Natural killer cell (primary cell): ENCODE data around the gene PRRT1B. TPM values are rescaled to one million over a fixed set of nuclear protein-coding genes. Genes with fewer than 3 reads are reported as not detected.

Source experiments
- ATAC-seq, 3 donors: fragments of 150-1000 bp in 2 of 3; fragments of 200-7000 bp in 1 of 3; cut with Tn5 transposase; 1 replicate in 1 of 3; 2 replicates in 2 of 3; pipeline ENCODE4 v1.10.0; 2021; ENCODE audit warnings: mild to moderate bottlenecking in 2 of 3, moderate library complexity in 2 of 3
- DNase-seq, 2 donors: peaks; one replicate each; pipeline versions ENCODE4 v3.0.0 to v3.0.0-alpha.2; 2013 to 2021; ENCODE audit warnings: mixed read lengths in 1 of 2
- H3K27ac ChIP-seq: one replicate; pipeline ENCODE4 v1.5.1; 2013; ENCODE audit warnings: mild to moderate bottlenecking, low read length
- H3K27me3 ChIP-seq: one replicate; pipeline ENCODE4 v1.6.1; 2013; ENCODE audit warnings: low read length; ENCODE audit not compliant: control insufficient read depth, insufficient read depth
- H3K36me3 ChIP-seq: one replicate; pipeline ENCODE4 v1.6.1; 2013; ENCODE audit warnings: low read length; ENCODE audit not compliant: control insufficient read depth, insufficient read depth
- H3K4me1 ChIP-seq: one replicate; pipeline ENCODE4 v1.6.1; 2013; ENCODE audit warnings: low read length; ENCODE audit not compliant: control insufficient read depth, insufficient read depth
- H3K4me3 ChIP-seq: one replicate; pipeline ENCODE4 v1.5.1; 2013; ENCODE audit warnings: low read length
- H3K9me3 ChIP-seq: one replicate; pipeline ENCODE4 v1.6.1; 2013; ENCODE audit warnings: low read length; ENCODE audit not compliant: control insufficient read depth, insufficient read depth
- H3K27ac Mint-ChIP-seq, 2 donors: one replicate each; pipeline ENCODE4 v1.8.0; 2022; ENCODE audit warnings: mild to moderate bottlenecking in 2 of 2, mixed read lengths in 2 of 2, moderate library complexity in 1 of 2
- H3K27me3 Mint-ChIP-seq, 2 donors: one replicate each; pipeline ENCODE4 v1.8.0; 2022; ENCODE audit warnings: low read depth in 2 of 2, mixed read lengths in 2 of 2
- H3K36me3 Mint-ChIP-seq: one replicate; pipeline ENCODE4 v1.8.0; 2022; ENCODE audit warnings: mixed read lengths
- H3K4me1 Mint-ChIP-seq, 2 donors: one replicate each; pipeline ENCODE4 v1.8.0; 2022; ENCODE audit warnings: mixed read lengths in 2 of 2
- H3K4me3 Mint-ChIP-seq: one replicate; pipeline ENCODE4 v1.8.0; 2022; ENCODE audit warnings: mild to moderate bottlenecking, moderate library complexity, mixed read lengths
- H3K9me3 Mint-ChIP-seq, 2 donors: one replicate each; pipeline ENCODE4 v1.8.0; 2022; ENCODE audit warnings: mixed read lengths in 2 of 2
- WGBS: methylation state at CpG from one replicate; pipeline ENCODE4 v1.1.7; 2013; ENCODE audit warnings: missing lambda C conversion rate; ENCODE audit not compliant: insufficient coverage; 5-methylcytosine and 5-hydroxymethylcytosine counted together
- intact Hi-C: fragments of 100-400 bp; cut with micrococcal nuclease; formaldehyde crosslinking; loops from one replicate; pipeline ENCODE4 v1.14.2; 2022
- total RNA-seq, 4 donors: library from RNA; stranded (reverse); fragments of 120-200 nt in 1 of 4; gene quantifications; one replicate each; pipeline versions ENCODE4 v1.2.3 to v1.2.4, GENCODE V29; 2013 to 2022
- TF ChIP-seq, protein P1 (sequence below): fragments of 200-600 bp; IDR thresholded peaks from one replicate; pipeline ENCODE4 v1.8.0; 2022; ENCODE audit warnings: antibody characterized with exemption

PRRT1B gene
- total RNA-seq, 3 donors from 2014 or later (not counting 1 experiment from before 2014, with no cell fraction given), result not detected

DNA sequence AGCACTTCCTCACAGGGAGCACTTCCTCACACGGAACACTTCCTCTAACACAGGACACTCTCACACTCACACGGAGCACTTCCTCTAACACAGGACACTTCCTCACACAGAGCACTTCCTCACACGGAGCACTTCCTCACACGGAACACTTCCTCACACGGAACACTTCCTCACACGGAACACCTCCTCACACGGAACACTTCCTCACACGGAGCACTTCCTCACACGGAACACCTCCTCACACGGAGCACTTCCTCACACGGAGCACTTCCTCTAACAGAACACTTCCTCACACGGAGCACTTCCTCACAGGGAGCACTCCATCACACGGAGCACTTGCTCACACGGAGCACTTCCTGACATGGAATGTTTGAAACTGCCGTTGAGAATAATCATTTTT is 29.2 kb upstream of the PRRT1B start:
- no peaks in the 10 kb centered on the region for H3K36me3 Mint-ChIP-seq
- H3K27ac ChIP-seq, result peak overlapping the region; percentile 23

DNA sequence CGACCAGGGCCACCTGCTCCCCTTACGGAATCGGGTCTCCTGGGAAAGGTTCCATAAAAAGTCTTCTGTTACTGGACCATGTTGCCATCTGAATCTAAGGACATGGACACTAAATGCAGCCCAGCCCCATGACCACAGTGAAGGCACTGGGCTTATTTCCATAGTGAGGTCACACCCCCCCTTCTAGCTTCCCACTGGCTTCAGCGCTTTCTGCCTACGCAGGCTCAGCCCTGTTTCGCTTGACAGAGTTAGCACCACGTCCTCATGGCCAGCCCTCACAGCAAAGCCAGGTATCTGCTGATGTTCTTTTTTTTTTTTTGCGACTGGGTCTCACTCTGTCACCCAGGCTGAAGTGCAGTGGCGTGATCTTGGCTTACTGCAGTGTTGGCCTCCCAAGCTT is 28.4 kb upstream of the PRRT1B start:
- H3K27me3 Mint-ChIP-seq, result no peaks in the 10 kb centered on the region
- no peak overlapping the region for H3K27ac Mint-ChIP-seq
- DNase-seq (no peak), ATAC-seq (no peak)
- intact Hi-C loops, result no loop called here
- Histone ChIP-seq H3K36me3 (peaks cover 53% of the 10 kb centered on the region), H3K4me3 (no peak overlapping the region), H3K27ac (no peak overlapping the region), H3K9me3 (peaks cover 4% of the 10 kb centered on the region), H3K27me3 (no peaks in the 10 kb centered on the region), H3K4me1 (peaks cover 21% of the 10 kb centered on the region)
- no peaks in the 10 kb centered on the region for H3K36me3 Mint-ChIP-seq
- WGBS, result 94% methylated on average over 9 of the region's 9 CpGs
- no peaks in the 10 kb centered on the region for H3K9me3 Mint-ChIP-seq
- H3K4me1 Mint-ChIP-seq, result peaks cover 0 to 16% of the 10 kb centered on the region in 2 donors
- H3K4me3 Mint-ChIP-seq, result no peak overlapping the region
- TF ChIP-seq, protein P1, sequence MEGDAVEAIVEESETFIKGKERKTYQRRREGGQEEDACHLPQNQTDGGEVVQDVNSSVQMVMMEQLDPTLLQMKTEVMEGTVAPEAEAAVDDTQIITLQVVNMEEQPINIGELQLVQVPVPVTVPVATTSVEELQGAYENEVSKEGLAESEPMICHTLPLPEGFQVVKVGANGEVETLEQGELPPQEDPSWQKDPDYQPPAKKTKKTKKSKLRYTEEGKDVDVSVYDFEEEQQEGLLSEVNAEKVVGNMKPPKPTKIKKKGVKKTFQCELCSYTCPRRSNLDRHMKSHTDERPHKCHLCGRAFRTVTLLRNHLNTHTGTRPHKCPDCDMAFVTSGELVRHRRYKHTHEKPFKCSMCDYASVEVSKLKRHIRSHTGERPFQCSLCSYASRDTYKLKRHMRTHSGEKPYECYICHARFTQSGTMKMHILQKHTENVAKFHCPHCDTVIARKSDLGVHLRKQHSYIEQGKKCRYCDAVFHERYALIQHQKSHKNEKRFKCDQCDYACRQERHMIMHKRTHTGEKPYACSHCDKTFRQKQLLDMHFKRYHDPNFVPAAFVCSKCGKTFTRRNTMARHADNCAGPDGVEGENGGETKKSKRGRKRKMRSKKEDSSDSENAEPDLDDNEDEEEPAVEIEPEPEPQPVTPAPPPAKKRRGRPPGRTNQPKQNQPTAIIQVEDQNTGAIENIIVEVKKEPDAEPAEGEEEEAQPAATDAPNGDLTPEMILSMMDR, result no peak

More for the DNA sequence above, 29.2 kb upstream of the PRRT1B start:
- Histone ChIP-seq H3K27me3 (no peaks in the 10 kb centered on the region), H3K4me1 (peaks cover 22% of the 10 kb centered on the region), H3K9me3 (peaks cover 4% of the 10 kb centered on the region), H3K36me3 (peaks cover 52% of the 10 kb centered on the region), H3K4me3 (no peak overlapping the region)
- intact Hi-C loops, result no loop called here
- DNase-seq, result no peak
- no peak overlapping the region for H3K4me3 Mint-ChIP-seq
- ATAC-seq, result no peak
- no peak overlapping the region for H3K27ac Mint-ChIP-seq
- H3K27me3 Mint-ChIP-seq, result no peaks in the 10 kb centered on the region
- TF ChIP-seq, protein P1, result no peak
- WGBS, result 79% methylated on average over 14 of the region's 15 CpGs
- no peaks in the 10 kb centered on the region for H3K9me3 Mint-ChIP-seq
- H3K4me1 Mint-ChIP-seq, result peaks cover 0 to 16% of the 10 kb centered on the region in 2 donors

DNA sequence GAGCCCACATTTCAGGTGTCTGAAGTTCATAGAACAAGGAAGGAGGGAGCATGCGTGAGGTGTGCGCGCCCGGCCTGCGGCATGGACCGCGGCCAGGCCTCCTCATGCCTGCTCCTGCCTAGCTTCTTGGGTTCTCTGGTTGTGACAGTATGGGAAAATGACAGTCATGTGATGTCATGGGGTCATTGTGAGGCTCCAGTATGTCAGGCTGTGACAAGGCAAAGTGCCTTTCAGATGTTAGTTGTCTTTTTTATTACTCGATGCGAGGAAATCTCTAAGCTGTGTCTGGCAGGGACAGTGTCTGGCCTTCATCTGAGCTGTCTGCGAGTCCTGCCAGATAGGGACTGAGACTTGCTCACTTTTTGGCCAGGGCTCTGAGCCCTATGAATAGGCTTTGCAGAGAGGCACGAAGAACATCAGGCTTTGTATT is 27.5 kb upstream of the PRRT1B start:
- no peak for ATAC-seq
- peaks cover 0 to 11% of the 10 kb centered on the region in 2 donors for H3K4me1 Mint-ChIP-seq
- DNase-seq, result no peak
- H3K4me3 ChIP-seq, result no peak overlapping the region
- peaks cover 13% of the 10 kb centered on the region for H3K4me1 ChIP-seq
- H3K27me3 ChIP-seq, result no peaks in the 10 kb centered on the region
- H3K27ac ChIP-seq, result no peak overlapping the region
- TF ChIP-seq, protein P1, result no peak
- no peak overlapping the region for H3K27ac Mint-ChIP-seq
- H3K4me3 Mint-ChIP-seq, result no peak overlapping the region
- H3K9me3 ChIP-seq, result peaks cover 4% of the 10 kb centered on the region
- intact Hi-C loops, result no loop called here
- H3K36me3 Mint-ChIP-seq, result no peaks in the 10 kb centered on the region
- peaks cover 55% of the 10 kb centered on the region for H3K36me3 ChIP-seq
- 97% methylated on average over 11 of the region's 11 CpGs for WGBS
- H3K27me3 Mint-ChIP-seq, result no peaks in the 10 kb centered on the region
- H3K9me3 Mint-ChIP-seq, result no peaks in the 10 kb centered on the region

DNA sequence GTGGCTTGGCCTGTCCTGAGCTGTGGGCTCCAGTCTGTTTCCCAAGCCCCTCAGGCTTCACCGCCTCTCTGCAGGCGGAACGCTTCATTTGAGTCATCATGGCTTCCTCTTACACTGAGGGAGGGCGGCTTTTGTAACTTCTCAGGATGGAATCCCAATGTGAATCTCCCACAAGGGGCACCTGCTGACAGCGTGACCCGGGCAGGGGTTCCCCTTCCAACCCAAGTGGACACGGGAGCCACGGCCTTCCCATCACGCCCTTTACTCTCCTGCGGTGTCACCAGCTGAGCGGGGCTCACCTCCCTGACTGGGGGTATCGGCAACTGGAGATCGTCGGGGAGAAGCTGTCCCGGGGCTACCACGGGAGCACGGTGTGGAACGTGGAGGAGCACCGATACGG is 26.8 kb upstream of the PRRT1B start:
- H3K27me3 ChIP-seq, result no peaks in the 10 kb centered on the region
- peaks cover 4% of the 10 kb centered on the region for H3K9me3 ChIP-seq
- H3K9me3 Mint-ChIP-seq, result no peaks in the 10 kb centered on the region
- intact Hi-C loops, result no loop called here
- TF ChIP-seq, protein P1, result no peak
- peaks cover 63% of the 10 kb centered on the region for H3K36me3 ChIP-seq
- no peak overlapping the region for H3K4me3 ChIP-seq
- H3K36me3 Mint-ChIP-seq, result no peaks in the 10 kb centered on the region
- peaks cover 0 to 4% of the 10 kb centered on the region in 2 donors for H3K4me1 Mint-ChIP-seq
- H3K27ac ChIP-seq, result no peak overlapping the region
- DNase-seq (no peak), ATAC-seq (no peak)
- no peak overlapping the region for H3K27ac Mint-ChIP-seq
- no peak overlapping the region for H3K4me3 Mint-ChIP-seq
- H3K4me1 ChIP-seq, result peaks cover 5% of the 10 kb centered on the region
- no peaks in the 10 kb centered on the region for H3K27me3 Mint-ChIP-seq
- 95% methylated on average over 20 of the region's 20 CpGs for WGBS
